ENCODE data around the gene TMEM117. TPM values are rescaled to one million over a fixed set of nuclear protein-coding genes. Genes with fewer than 3 reads are reported as not detected.

The TMEM117 gene
- total and polyA plus RNA-seq, 8 donors: 1.9 to 52.5 (median 8.0) TPM

GRCh38 chr12:43891856-43892574 is 56.1 kb downstream of the TMEM117 start:
- WGBS, 5 donors: 65 to 75% (median 70%) methylated on average over 3 of the region's 3 CpGs
- peaks cover 0 to 15% (median 5%) of the 10 kb centered on the region in 4 donors for H3K4me1 ChIP-seq
- no peaks in the 10 kb centered on the region for H3K9me3 ChIP-seq
- no peaks in the 10 kb centered on the region for H3K36me3 ChIP-seq
- no peak overlapping the region for H3K27ac ChIP-seq
- no peaks in the 10 kb centered on the region for H3K27me3 ChIP-seq
- intact Hi-C loops (cut with DNase I; ENCODE audit: low total_unique reads): no loop called here
- DNase-seq: no peak
- TF ChIP-seq EP300 (IDR thresholded peaks at IDR 0.05) (no peak), POLR2AphosphoS5 (IDR thresholded peaks at IDR 0.05) (no peak), CTCF (IDR thresholded peaks at IDR 0.05) (no peak), POLR2A (IDR thresholded peaks at IDR 0.05) (no peak)
- no peak overlapping the region for H3K4me3 ChIP-seq

- H3K27ac ChIP-seq: no peak overlapping the region
- H3K9me3 ChIP-seq: no peaks in the 10 kb centered on the region
- no peaks in the 10 kb centered on the region for H3K36me3 ChIP-seq
- intact Hi-C loops (cut with DNase I; ENCODE audit: low total_unique reads): no loop called here
- H3K4me3 ChIP-seq: no peak overlapping the region
- no peak for DNase-seq
- H3K27me3 ChIP-seq: no peaks in the 10 kb centered on the region
- 95 to 97% (median 96%) methylated on average over 2 of the region's 2 CpGs for WGBS, 5 donors
- peaks cover 0 to 15% (median 5%) of the 10 kb centered on the region in 4 donors for H3K4me1 ChIP-seq
- TF ChIP-seq EP300 (IDR thresholded peaks at IDR 0.05) (no peak), POLR2AphosphoS5 (IDR thresholded peaks at IDR 0.05) (no peak), POLR2A (IDR thresholded peaks at IDR 0.05) (no peak), CTCF (IDR thresholded peaks at IDR 0.05) (no peak)
Observed at GRCh38 chr12:43893670-43894069, 57.8 kb downstream of the TMEM117 start.

GRCh38 chr12:43895580-43896206 is 59.8 kb downstream of the TMEM117 start:
- peaks cover 0 to 15% (median 5%) of the 10 kb centered on the region in 4 donors for H3K4me1 ChIP-seq
- H3K36me3 ChIP-seq: no peaks in the 10 kb centered on the region
- intact Hi-C loops (cut with DNase I; ENCODE audit: low total_unique reads): no loop called here
- no peaks in the 10 kb centered on the region for H3K27me3 ChIP-seq
- no peaks in the 10 kb centered on the region for H3K9me3 ChIP-seq
- DNase-seq: no peak
- 87 to 100% (median 96%) methylated on average over 1 of the region's 1 CpG for WGBS, 5 donors
- no peak overlapping the region for H3K4me3 ChIP-seq
- H3K27ac ChIP-seq: no peak overlapping the region
- TF ChIP-seq POLR2AphosphoS5 (IDR thresholded peaks at IDR 0.05) (no peak), EP300 (IDR thresholded peaks at IDR 0.05) (no peak), CTCF (IDR thresholded peaks at IDR 0.05) (no peak), POLR2A (IDR thresholded peaks at IDR 0.05) (no peak)

GRCh38 chr12:43896496-43896895 is 60.6 kb downstream of the TMEM117 start:
- Histone ChIP-seq H3K27ac (no peak overlapping the region), H3K36me3 (no peaks in the 10 kb centered on the region), H3K4me3 (no peak overlapping the region), H3K27me3 (no peaks in the 10 kb centered on the region), H3K4me1 (peaks cover 0 to 15% (median 5%) of the 10 kb centered on the region in 4 donors), H3K9me3 (no peaks in the 10 kb centered on the region)
- TF ChIP-seq POLR2A (IDR thresholded peaks at IDR 0.05) (no peak), POLR2AphosphoS5 (IDR thresholded peaks at IDR 0.05) (no peak), CTCF (IDR thresholded peaks at IDR 0.05) (no peak), EP300 (IDR thresholded peaks at IDR 0.05) (no peak)
- WGBS, 5 donors: 96 to 100% (median 100%) methylated on average over 1 of the region's 1 CpG
- intact Hi-C loops (cut with DNase I; ENCODE audit: low total_unique reads): no loop called here
- DNase-seq: no peak

Measured in stomach (tissue), 9 donors.